GM19193 (cell line): ENCODE data around the gene EFCAB14.

ENCODE experiments used
- POLR2A ChIP-seq: IDR thresholded peaks from 4 replicates; pipeline ENCODE4 v1.6.1; 2011; ENCODE audit not compliant: insufficient read depth, insufficient read length; ENCODE audit errors: extremely low read depth

EFCAB14 gene

GRCh38 chr1:46676531-46676930, 42.4 kb downstream of the EFCAB14 start:
- TF ChIP-seq POLR2A = no peak

DNA sequence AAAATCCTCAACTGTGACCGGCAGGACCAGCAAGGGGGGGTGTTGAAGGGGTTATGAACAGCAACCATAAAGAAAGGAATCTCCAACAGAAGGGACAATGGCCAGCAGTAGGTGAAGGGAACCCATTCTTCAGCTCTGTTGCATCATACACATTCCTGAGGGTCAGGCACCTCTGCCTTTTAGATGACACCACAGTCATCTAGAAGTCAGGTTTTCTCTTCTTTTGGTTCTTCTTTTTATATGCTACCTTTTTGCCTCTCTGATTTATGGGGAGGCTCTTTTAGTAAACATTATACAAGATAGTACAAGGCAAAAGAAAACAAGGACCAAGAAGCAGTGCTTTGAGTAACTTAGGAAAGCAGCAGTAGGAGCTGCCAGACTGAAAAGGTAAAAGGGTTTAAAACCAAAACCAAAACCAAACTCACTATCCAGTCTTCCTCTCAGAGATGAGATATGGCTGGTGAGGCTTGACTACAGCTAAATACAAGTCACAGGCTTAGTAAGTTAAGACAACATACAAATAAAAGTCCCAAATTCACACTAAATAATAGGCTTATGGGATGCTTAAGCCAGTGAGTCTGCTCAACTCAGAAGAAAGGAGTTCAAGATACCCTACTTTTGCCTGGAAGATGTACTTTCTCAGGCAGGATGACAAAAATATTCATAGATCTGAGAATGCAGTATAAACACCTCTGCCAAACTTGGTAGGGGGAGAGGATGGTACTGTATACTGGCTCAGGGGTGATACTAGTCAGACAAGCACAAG, 43.2 kb downstream of the EFCAB14 start:
- no peak for TF ChIP-seq POLR2A

DNA sequence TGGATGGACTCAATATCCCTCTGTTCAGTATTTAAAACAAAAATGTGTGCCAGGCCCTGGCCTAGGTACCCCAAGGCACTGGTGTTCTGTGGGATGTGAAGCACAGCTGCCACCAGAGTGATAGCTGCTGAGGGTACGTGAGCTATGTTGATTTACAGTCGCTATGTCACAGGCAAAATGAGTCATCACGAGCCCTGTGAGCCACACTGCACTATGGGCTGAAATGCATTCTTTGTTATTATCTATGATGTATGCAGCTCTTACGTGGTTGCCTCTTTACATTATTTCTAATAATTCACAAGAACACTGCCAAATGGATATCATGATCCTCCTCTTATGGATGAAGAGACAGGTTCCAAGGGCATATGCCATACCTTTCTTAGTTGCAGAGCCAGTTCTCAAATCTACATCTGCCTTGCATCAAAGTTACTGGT, 45.1 kb downstream of the EFCAB14 start:
- TF ChIP-seq POLR2A = no peak

DNA sequence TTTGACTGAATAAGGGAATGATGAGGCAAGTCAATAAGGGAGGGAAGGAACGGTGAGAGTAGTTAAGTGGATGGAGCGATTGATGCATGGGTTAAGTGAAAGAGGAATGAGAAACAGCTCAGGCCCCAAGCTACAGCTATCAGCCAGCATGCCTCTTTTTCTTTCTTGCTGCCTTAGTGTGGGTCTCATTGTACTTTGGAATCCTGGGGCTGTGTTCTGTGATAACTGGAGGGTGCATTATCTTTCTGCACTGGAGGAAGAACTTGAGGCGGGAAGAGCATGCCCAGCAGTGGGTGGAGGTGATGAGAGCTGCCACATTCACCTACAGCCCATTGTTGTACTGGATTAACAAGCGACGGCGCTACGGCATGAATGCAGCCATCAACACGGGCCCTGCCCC, 46.2 kb downstream of the EFCAB14 start:
- TF ChIP-seq POLR2A = no peak

- TF ChIP-seq POLR2A = no peak
Measured at GRCh38 chr1:46671554-46671953, 47.4 kb downstream of the EFCAB14 start, which contains the start of gene TEX38. TSS of gene TEX38 (plus strand) at chr1:46671854. CDS start at chr1:46671935, 81 bp downstream.

- no peak for TF ChIP-seq POLR2A
Measured at GRCh38 chr1:46670134-46670533, 48.8 kb downstream of the EFCAB14 start.

DNA sequence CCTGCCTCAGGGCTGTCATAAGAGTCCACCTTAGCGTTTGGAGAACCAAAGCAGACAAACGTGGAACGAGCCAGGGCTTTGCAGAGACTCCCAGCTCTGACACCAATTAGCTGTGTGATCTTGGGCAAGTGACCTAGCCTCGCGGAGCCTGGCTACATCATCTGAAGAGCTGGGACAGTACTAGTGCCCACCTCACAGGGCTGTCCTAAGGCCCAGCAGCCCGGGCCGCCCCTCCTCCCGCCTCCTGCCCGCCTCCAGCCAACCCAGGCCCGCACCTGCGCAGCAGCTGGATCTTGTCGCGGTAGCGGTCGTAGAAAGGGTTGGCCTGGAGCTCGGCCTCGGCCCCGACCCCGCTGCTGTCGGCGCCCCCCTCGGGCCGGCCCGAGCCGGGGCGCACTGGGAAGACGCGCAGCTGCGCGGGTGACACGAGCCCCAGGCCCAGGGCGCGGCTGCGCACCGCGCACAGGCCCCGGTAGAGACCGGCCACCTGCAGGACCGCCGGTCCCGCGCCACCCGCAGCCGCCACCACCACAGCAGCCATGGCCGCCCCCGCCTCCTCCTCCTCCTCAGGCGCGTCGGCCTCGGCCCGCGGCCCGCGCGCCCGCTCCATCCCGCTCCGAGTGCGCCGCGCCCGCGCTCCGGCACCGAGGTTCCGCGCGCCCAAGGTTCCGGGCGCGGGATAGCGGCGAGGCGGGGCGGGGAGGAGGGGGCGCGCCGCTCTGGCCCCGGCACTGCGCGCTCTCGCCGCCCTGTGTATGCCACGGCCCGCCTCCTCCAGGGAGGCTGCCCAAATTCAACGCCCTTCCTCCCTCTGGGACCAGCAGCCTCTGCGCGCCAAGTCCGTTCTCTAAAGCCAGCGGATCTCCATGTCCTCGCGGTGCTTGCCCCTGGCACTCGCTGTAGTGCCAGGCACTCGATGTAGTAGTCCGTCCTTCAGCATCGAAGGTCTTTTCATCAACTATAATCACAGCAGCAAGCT, 50.8 kb downstream of the EFCAB14 start, which contains the start of gene ATPAF1:
ATPAF1 (minus strand) TSS at position 583 of the 979 bp plus-strand sequence; CDS start at position 541, 42 bp downstream.
- peak; percentile 74 for TF ChIP-seq POLR2A

DNA sequence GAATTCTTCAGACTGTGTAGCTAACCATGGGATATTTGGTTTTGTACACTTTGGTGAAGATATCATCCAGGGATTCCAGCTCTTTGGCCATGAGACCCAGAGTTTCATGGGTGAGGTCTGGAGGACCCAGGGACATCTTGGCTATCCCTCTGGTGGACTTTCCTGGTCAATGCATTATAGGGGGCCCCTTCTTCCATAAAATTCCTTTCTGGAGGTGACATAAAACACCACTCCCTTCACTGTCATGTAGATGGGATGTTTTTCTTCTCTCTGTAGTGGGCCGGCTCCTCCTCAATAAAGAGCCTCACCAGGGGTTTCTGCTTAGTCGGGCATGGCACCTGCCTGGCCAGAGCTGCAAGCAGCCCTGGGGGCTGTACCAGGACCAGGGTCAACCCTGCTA, 52.9 kb downstream of the EFCAB14 start:
- no peak for TF ChIP-seq POLR2A

GRCh38 chr1:46659307-46659870, 59.5 kb downstream of the EFCAB14 start:
- TF ChIP-seq POLR2A = no peak

DNA sequence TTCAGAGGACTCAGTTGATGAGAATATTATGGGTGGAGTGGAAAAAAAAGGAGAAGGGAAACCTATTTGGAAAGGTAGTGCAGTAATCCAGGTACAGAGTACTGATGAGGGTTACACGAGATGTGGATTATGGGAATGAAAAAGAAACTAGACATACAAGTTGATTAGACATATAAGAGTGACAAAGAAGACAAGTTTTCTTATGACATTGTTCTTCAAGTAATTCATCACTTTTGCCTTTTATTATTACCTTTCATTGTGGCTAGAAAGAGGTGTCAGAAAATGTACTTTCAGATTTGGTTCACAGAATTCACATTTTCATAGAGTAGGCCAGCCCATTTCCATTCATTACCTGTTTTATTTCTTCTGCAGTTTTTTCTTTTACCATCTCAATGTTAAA, 61.1 kb downstream of the EFCAB14 start:
- TF ChIP-seq POLR2A = no peak

DNA sequence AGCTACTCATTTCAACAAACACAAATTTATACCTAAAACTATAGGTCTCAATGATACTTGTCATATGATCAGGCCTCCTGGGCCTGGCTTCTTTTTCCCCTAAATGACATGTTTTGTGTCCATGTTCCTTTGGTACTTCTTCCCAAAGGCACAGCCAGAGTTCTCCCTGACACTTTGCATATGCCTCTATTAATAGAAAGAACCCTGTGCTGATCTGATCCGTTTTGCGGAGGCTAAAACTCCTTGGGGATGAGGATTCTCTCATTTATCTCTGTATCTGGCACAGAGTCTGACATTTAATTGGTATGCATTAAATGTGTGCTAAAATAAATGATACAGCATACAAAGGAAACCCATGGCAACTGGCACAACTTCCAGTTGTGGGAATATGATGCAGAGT, 62.3 kb downstream of the EFCAB14 start:
- no peak for TF ChIP-seq POLR2A

GRCh38 chr1:46655848-46656247, 63.1 kb downstream of the EFCAB14 start:
- TF ChIP-seq POLR2A = no peak

DNA sequence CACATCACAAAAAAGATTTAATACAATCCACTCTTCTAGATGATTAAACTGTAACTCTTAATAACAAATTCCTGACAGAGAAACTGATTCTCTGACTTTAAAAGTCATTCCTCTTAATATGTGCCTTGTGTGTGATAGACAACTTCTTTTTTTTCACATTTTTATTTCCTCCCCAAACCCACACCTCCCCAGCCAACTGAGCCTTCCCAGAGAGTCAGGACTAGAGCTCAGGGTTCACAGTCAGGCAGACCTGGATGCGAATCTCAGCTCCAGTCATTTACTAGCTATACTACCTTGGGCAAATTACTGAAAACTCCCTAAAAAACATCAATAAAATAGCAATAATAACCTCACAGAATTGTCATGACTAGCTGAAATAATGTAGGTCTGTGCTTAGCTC, 64.9 kb downstream of the EFCAB14 start:
- no peak for TF ChIP-seq POLR2A

DNA sequence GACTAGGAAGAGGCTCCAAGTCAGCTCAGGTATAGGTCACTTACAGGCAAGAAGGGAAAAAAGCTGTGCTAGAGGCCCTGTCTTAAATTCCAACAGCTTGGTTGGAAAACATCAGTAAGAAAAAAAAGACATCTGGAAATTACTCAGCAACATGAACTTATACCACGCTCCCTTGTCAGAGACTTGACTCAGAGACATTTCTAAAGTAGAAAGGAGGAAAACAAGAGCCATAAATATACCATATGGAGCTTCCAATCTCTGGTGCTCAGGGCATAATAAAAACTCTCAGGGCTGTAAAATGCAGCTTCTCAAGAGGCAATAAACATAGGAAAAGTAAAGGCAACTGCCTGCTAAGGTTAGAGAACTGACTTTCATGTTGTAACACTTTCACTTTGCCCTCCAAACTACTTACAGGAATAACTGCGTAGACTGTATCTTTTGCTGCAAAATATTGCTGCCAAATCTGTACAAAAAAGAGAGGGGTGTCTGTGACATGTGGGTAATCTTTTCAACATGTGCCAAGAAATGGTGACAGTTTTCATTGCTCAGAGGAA, 65.4 kb downstream of the EFCAB14 start:
- no peak for TF ChIP-seq POLR2A
